Measurements from ENCODE around the gene ITPR2. TPM values are rescaled to one million over a fixed set of nuclear protein-coding genes. Genes with fewer than 3 reads are reported as not detected.

Gene ITPR2
- polyA plus RNA-seq, 1 experiment: 3.4 TPM

GRCh38 chr12:26830783-26831551, 2.0 kb downstream of the ITPR2 start:
- no peak for DNase-seq (ENCODE audit: low read depth, low spot score)
- H3K9me3 ChIP-seq (ENCODE audit: control insufficient read depth, insufficient read depth, low read length): no peaks in the 10 kb centered on the region; the same call in 1 of the 2 replicates
- H3K4me3 ChIP-seq (ENCODE audit: low read depth, low read length): no peak overlapping the region
- no peaks in the 10 kb centered on the region for H3K27me3 ChIP-seq (ENCODE audit: control insufficient read depth, insufficient read depth, low read length)
- CTCF ChIA-PET: interaction anchor here (1.3 to 1.4 kb wide), 2 partner anchors 54 to 129 kb away, joined by 5 read pairs; no protein-coding TSS in a partner anchor
- H3K27ac ChIP-seq (ENCODE audit: low read depth, low read length): no peak overlapping the region
- no peak for TF ChIP-seq CTCF (IDR thresholded peaks at IDR 0.05; ENCODE audit: low read depth, low read length)
- POLR2A ChIA-PET: no interaction called here

DNA sequence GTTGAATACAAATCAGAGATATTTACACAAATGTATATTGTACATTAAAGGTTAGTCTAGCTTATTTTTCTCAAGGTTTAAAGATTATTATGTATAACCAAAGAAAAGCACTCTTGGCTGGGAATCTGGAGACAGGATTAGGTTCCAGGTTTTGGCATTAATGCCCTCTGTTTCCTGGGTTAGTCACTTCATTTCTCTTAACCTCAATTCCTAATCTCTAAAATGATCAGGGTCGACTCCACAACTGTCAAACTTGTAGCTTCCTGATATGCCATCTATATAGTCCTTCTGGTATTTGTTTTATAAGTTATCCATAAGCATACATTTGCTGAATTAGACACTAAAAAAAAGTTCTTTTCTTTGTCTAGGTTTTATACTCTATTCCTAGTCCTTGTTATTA, 2.6 kb downstream of the ITPR2 start:
- DNase-seq (ENCODE audit: low read depth, low spot score): no peak
- no peak overlapping the region for H3K4me3 ChIP-seq (ENCODE audit: low read depth, low read length)
- H3K27ac ChIP-seq (ENCODE audit: low read depth, low read length): no peak overlapping the region
- no peaks in the 10 kb centered on the region; the same call in 1 of the 2 replicates for H3K9me3 ChIP-seq (ENCODE audit: control insufficient read depth, insufficient read depth, low read length)
- no peak for TF ChIP-seq CTCF (IDR thresholded peaks at IDR 0.05; ENCODE audit: low read depth, low read length)
- CTCF ChIA-PET: interaction anchor here (0.7 to 1.4 kb wide), 3 partner anchors 55 to 129 kb away, joined by 3 to 5 read pairs (median 5); no protein-coding TSS in a partner anchor
- H3K27me3 ChIP-seq (ENCODE audit: control insufficient read depth, insufficient read depth, low read length): no peaks in the 10 kb centered on the region
- POLR2A ChIA-PET: no interaction called here

DNA sequence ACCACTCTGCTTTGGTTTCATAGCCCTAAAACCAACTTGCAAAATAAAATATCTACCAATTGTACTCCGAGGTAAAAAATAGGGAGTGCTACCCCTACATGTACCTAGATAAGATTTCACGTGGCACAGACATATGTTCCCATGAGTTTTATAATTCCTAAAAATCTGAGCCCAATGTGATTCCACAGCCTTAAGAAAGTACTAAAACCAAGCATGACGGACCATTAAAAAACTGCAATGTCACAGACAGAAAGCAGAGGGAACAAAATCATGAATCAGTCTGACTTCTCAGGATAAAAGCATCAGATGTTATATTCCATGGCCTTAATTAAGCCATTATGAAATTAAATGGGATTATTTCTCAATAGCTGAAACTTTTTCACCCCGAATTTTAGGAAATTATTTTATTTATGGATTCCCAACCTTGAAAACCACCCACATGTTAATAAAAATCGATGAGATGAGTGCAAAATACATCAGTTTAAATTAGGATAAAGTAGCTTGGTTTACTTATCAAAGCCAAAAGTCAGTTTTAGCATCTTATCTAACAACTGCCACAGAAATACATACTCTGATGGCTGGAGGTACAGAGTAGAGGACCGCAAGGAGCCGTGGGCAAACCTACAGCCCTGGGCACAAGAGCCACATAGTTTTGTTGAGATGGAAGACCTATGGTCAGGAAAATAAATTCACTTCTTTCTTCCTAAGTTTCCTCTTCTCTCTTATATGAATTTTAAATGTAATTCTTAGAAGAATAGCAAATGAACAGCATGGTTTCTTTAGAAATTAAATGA, 4.5 kb downstream of the ITPR2 start:
- Histone ChIP-seq H3K27me3 (ENCODE audit: control insufficient read depth, insufficient read depth, low read length) (no peaks in the 10 kb centered on the region), H3K4me3 (ENCODE audit: low read depth, low read length) (no peak overlapping the region), H3K9me3 (ENCODE audit: control insufficient read depth, insufficient read depth, low read length) (no peaks in the 10 kb centered on the region; the same call in 1 of the 2 replicates), H3K27ac (ENCODE audit: low read depth, low read length) (no peak overlapping the region)
- ChIA-PET CTCF (interaction anchor here (1.6 kb wide), 1 partner anchor 57 kb away, joined by 5 read pairs; no protein-coding TSS in a partner anchor), POLR2A (no interaction called here)
- no peak for DNase-seq (ENCODE audit: low read depth, low spot score)
- TF ChIP-seq CTCF (IDR thresholded peaks at IDR 0.05; ENCODE audit: low read depth, low read length): no peak

GRCh38 chr12:26826437-26826836, 6.6 kb downstream of the ITPR2 start:
- no peaks in the 10 kb centered on the region for H3K27me3 ChIP-seq (ENCODE audit: control insufficient read depth, insufficient read depth, low read length)
- H3K4me3 ChIP-seq (ENCODE audit: low read depth, low read length): no peak overlapping the region
- no peaks in the 10 kb centered on the region for H3K9me3 ChIP-seq (ENCODE audit: control insufficient read depth, insufficient read depth, low read length)
- DNase-seq (ENCODE audit: low read depth, low spot score): no peak
- no peak overlapping the region for H3K27ac ChIP-seq (ENCODE audit: low read depth, low read length)
- ChIA-PET POLR2A (no interaction called here), CTCF (interaction anchor here (1.1 kb wide), 1 partner anchor 59 kb away, joined by 5 read pairs; no protein-coding TSS in a partner anchor)
- no peak for TF ChIP-seq CTCF (IDR thresholded peaks at IDR 0.05; ENCODE audit: low read depth, low read length)
